Measurements from ENCODE around the gene TMEM87B.
"Not testable (repeated sequence)": the region's sequence is repeated elsewhere in the genome, so short reads cannot be mapped to it uniquely, and the experiment has no call there.

The TMEM87B gene

GRCh38 chr2:112062894-112063293 lies 7.8 kb downstream of the TMEM87B start:
- H3K36me3 ChIP-seq (replicated peaks; ENCODE audit: insufficient read depth, low read length): no peaks in the 10 kb centered on the region; the same call in 1 of the 2 replicates
- no peak overlapping the region for H3K4me2 ChIP-seq (ENCODE audit: low read depth, low read length)
- TF ChIP-seq EZH2 (optimal IDR thresholded peaks at IDR 0.05; ENCODE audit: low read depth, low read length) (no peak), EZH2phosphoT487 (IDR thresholded peaks at IDR 0.05; ENCODE audit: low read length) (no peak), CTCF (IDR thresholded peaks at IDR 0.05; ENCODE audit: low read length) (no peak)
- no peaks in the 10 kb centered on the region for H4K20me1 ChIP-seq (ENCODE audit: insufficient read depth, low read length)
- H3F3A ChIP-seq (ENCODE audit: insufficient read depth, low read length): 0 out of 2 replicates have a peak, but pooled peaks cover 9% of the 10 kb centered on the region
- peaks cover 14% of the 10 kb centered on the region for H3K4me1 ChIP-seq (ENCODE audit: low read length)
- no peaks in the 10 kb centered on the region for H3K9me2 ChIP-seq (replicated peaks; ENCODE audit: insufficient read depth, low read length)
- no peaks in the 10 kb centered on the region for H3K9me3 ChIP-seq (replicated peaks; ENCODE audit: insufficient read depth, low read length)
- no peak overlapping the region for H3K9ac ChIP-seq (ENCODE audit: low read length)
- no peak for DNase-seq
- H3K4me3 ChIP-seq (ENCODE audit: low read length): no peak overlapping the region
- peaks cover 23% of the 10 kb centered on the region for H3K79me2 ChIP-seq (ENCODE audit: low read length)
- H3K27me3 ChIP-seq (replicated peaks; ENCODE audit: insufficient read depth, low read length): no peaks in the 10 kb centered on the region
- no peak overlapping the region for H2AFZ ChIP-seq (ENCODE audit: low read length)
- H3K27ac ChIP-seq (ENCODE audit: low read length): no peak overlapping the region

GRCh38 chr2:112065486-112065885 lies 10.4 kb downstream of the TMEM87B start:
- Histone ChIP-seq H2AFZ (ENCODE audit: low read length) (no peak overlapping the region), H3K4me3 (ENCODE audit: low read length) (no peak overlapping the region), H3K4me2 (ENCODE audit: low read depth, low read length) (peak overlapping the region; percentile 42; the same call in 1 of the 2 replicates), H3K9ac (ENCODE audit: low read length) (peak overlapping the region; percentile 20; the same call in 1 of the 2 replicates), H3K36me3 (replicated peaks; ENCODE audit: insufficient read depth, low read length) (no peaks in the 10 kb centered on the region; the same call in 1 of the 2 replicates), H3K4me1 (ENCODE audit: low read length) (peaks cover 14% of the 10 kb centered on the region), H3K79me2 (ENCODE audit: low read length) (peaks cover 6% of the 10 kb centered on the region; the same call in 1 of the 2 replicates), H3K9me3 (replicated peaks; ENCODE audit: insufficient read depth, low read length) (no peaks in the 10 kb centered on the region), H3K9me2 (replicated peaks; ENCODE audit: insufficient read depth, low read length) (no peaks in the 10 kb centered on the region), H4K20me1 (ENCODE audit: insufficient read depth, low read length) (no peaks in the 10 kb centered on the region), H3K27me3 (replicated peaks; ENCODE audit: insufficient read depth, low read length) (no peaks in the 10 kb centered on the region), H3K27ac (ENCODE audit: low read length) (peak overlapping the region; percentile 49; the same call in 1 of the 2 replicates), H3F3A (ENCODE audit: insufficient read depth, low read length) (0 out of 2 replicates have a peak, but pooled peaks cover 9% of the 10 kb centered on the region)
- TF ChIP-seq CTCF (IDR thresholded peaks at IDR 0.05; ENCODE audit: low read length) (no peak), EZH2phosphoT487 (IDR thresholded peaks at IDR 0.05; ENCODE audit: low read length) (no peak), EZH2 (optimal IDR thresholded peaks at IDR 0.05; ENCODE audit: low read depth, low read length) (no peak)
- no peak for DNase-seq

GRCh38 chr2:112065966-112066365 lies 10.9 kb downstream of the TMEM87B start:
- peaks cover 6% of the 10 kb centered on the region; the same call in 1 of the 2 replicates for H3K79me2 ChIP-seq (ENCODE audit: low read length)
- H2AFZ ChIP-seq (ENCODE audit: low read length): no peak overlapping the region
- no peaks in the 10 kb centered on the region; the same call in 1 of the 2 replicates for H3K36me3 ChIP-seq (replicated peaks; ENCODE audit: insufficient read depth, low read length)
- no peak overlapping the region for H3K4me3 ChIP-seq (ENCODE audit: low read length)
- H3K4me1 ChIP-seq (ENCODE audit: low read length): peaks cover 14% of the 10 kb centered on the region
- no peaks in the 10 kb centered on the region for H3K9me2 ChIP-seq (replicated peaks; ENCODE audit: insufficient read depth, low read length)
- H3K4me2 ChIP-seq (ENCODE audit: low read depth, low read length): peak overlapping the region; percentile 42; the same call in 1 of the 2 replicates
- no peak for TF ChIP-seq EZH2 (optimal IDR thresholded peaks at IDR 0.05; ENCODE audit: low read depth, low read length)
- no peak for TF ChIP-seq EZH2phosphoT487 (IDR thresholded peaks at IDR 0.05; ENCODE audit: low read length)
- TF ChIP-seq CTCF (IDR thresholded peaks at IDR 0.05; ENCODE audit: low read length): no peak
- H4K20me1 ChIP-seq (ENCODE audit: insufficient read depth, low read length): no peaks in the 10 kb centered on the region
- peak; percentile 51 for DNase-seq
- no peaks in the 10 kb centered on the region for H3K27me3 ChIP-seq (replicated peaks; ENCODE audit: insufficient read depth, low read length)
- H3K9me3 ChIP-seq (replicated peaks; ENCODE audit: insufficient read depth, low read length): no peaks in the 10 kb centered on the region
- peak overlapping the region; percentile 20; the same call in 1 of the 2 replicates for H3K9ac ChIP-seq (ENCODE audit: low read length)
- H3K27ac ChIP-seq (ENCODE audit: low read length): peak overlapping the region; percentile 49; the same call in 1 of the 2 replicates
- 0 out of 2 replicates have a peak, but pooled peaks cover 9% of the 10 kb centered on the region for H3F3A ChIP-seq (ENCODE audit: insufficient read depth, low read length)

- not testable (repeated sequence) for H3F3A ChIP-seq (ENCODE audit: insufficient read depth, low read length); H3K36me3 ChIP-seq (replicated peaks; ENCODE audit: insufficient read depth, low read length); H3K9me3 ChIP-seq (replicated peaks; ENCODE audit: insufficient read depth, low read length); H3K9me2 ChIP-seq (replicated peaks; ENCODE audit: insufficient read depth, low read length); H4K20me1 ChIP-seq (ENCODE audit: insufficient read depth, low read length); H3K4me2 ChIP-seq (ENCODE audit: low read depth, low read length); H3K27ac ChIP-seq (ENCODE audit: low read length); H3K9ac ChIP-seq (ENCODE audit: low read length); H2AFZ ChIP-seq (ENCODE audit: low read length); H3K4me3 ChIP-seq (ENCODE audit: low read length); DNase-seq; H3K27me3 ChIP-seq (replicated peaks; ENCODE audit: insufficient read depth, low read length)
- peaks cover 14% of the 10 kb centered on the region for H3K4me1 ChIP-seq (ENCODE audit: low read length)
- peaks cover 29% of the 10 kb centered on the region for H3K79me2 ChIP-seq (ENCODE audit: low read length)
Observed at GRCh38 chr2:112069794-112070193, 14.7 kb downstream of the TMEM87B start.

Data from MM.1S (cell line).